WTC11 (cell line): ENCODE results near the gene ADAMTS7. TPM values are rescaled to one million over a fixed set of nuclear protein-coding genes. Genes with fewer than 3 reads are reported as not detected.
A peak's percentile ranks its signal among the peaks of the same experiment; 100 is the strongest.
"Not testable (repeated sequence)": the region's sequence is repeated elsewhere in the genome, so short reads cannot be mapped to it uniquely, and the experiment has no call there.

ENCODE experiments used
- ATAC-seq: fragments of 200-7000 bp; cut with Tn5 transposase; 2 replicates; pipeline ENCODE4 v1.10.0; 2021; ENCODE audit warnings: mild to moderate bottlenecking, moderate library complexity
- CTCF ChIA-PET: fragments of 300-600 bp; sonication (Branson Sonifier 250); formaldehyde crosslinking; loops from one replicate; lab custom pipeline; 2021; ENCODE audit warnings: antibody characterized with exemption; lab: Charles Lee
- POLR2A ChIA-PET: fragments of 350-600 bp; sonication (Branson Sonifier 250); formaldehyde crosslinking; loops from one replicate; lab custom pipeline; 2021; ENCODE audit warnings: antibody characterized with exemption; lab: Charles Lee
- DNase-seq: peaks from one replicate; pipeline ENCODE4 v3.0.0; 2021; ENCODE audit warnings: low spot score
- H3K27ac Mint-ChIP-seq: 2 replicates; pipeline ENCODE4 v1.8.0; 2021; ENCODE audit warnings: mixed read lengths
- H3K27me3 Mint-ChIP-seq: 2 replicates; pipeline ENCODE4 v1.8.0; 2021; ENCODE audit warnings: low read depth, mild to moderate bottlenecking, moderate library complexity, mixed read lengths
- H3K36me3 Mint-ChIP-seq: 2 replicates; pipeline ENCODE4 v1.8.0; 2021; ENCODE audit warnings: mixed read lengths
- H3K4me1 Mint-ChIP-seq: 2 replicates; pipeline ENCODE4 v1.8.0; 2022; ENCODE audit warnings: mixed read lengths
- H3K4me3 Mint-ChIP-seq: 2 replicates; pipeline ENCODE4 v1.8.0; 2021; ENCODE audit warnings: mild to moderate bottlenecking, moderate library complexity, mixed read lengths
- H3K9me3 Mint-ChIP-seq: 2 replicates; pipeline ENCODE4 v1.8.0; 2021; ENCODE audit warnings: mixed read lengths
- EMX1 ChIP-seq: fragments of 250-450 bp; sonication (Bioruptor Pico); IDR thresholded peaks from 2 replicates; pipeline ENCODE4 v1.8.0; 2021; ENCODE audit warnings: mild to moderate bottlenecking
- MXD4 ChIP-seq: fragments of 250-450 bp; sonication (Bioruptor Pico); IDR thresholded peaks from 2 replicates; pipeline ENCODE4 v1.8.0; 2021; ENCODE audit warnings: mild to moderate bottlenecking, moderate library complexity, borderline replicate concordance
- MYBL2 ChIP-seq: sonication (generic); formaldehyde crosslinking; IDR thresholded peaks from 2 replicates; pipeline ENCODE4 v1.8.1; 2023; ENCODE audit warnings: mild to moderate bottlenecking, moderate library complexity, missing genetic modification reagents
- NR2C2 ChIP-seq: sonication (generic); formaldehyde crosslinking; IDR thresholded peaks from 2 replicates; pipeline ENCODE4 v1.8.0; 2022; ENCODE audit warnings: mild to moderate bottlenecking, missing genetic modification reagents
- NR3C1 ChIP-seq: sonication (generic); formaldehyde crosslinking; conservative IDR thresholded peaks from 2 replicates; pipeline ENCODE4 v1.8.1; 2023; ENCODE audit warnings: low read depth, mild to moderate bottlenecking, missing genetic modification reagents
- PRRX2 ChIP-seq: fragments of 250-450 bp; sonication (Bioruptor Pico); IDR thresholded peaks from 2 replicates; pipeline ENCODE4 v1.8.0; 2021; ENCODE audit warnings: mild to moderate bottlenecking
- RORB ChIP-seq: fragments of 250-450 bp; sonication (Bioruptor Pico); IDR thresholded peaks from 2 replicates; pipeline ENCODE4 v1.9.0; 2021; ENCODE audit warnings: mild to moderate bottlenecking
- SMAD3 ChIP-seq: sonication (generic); formaldehyde crosslinking; IDR thresholded peaks from 2 replicates; pipeline ENCODE4 v1.8.0; 2022; ENCODE audit warnings: missing genetic modification reagents, mild to moderate bottlenecking, borderline replicate concordance
- SMAD4 ChIP-seq: sonication (generic); formaldehyde crosslinking; IDR thresholded peaks from 2 replicates; pipeline ENCODE4 v1.8.0; 2022; ENCODE audit warnings: mild to moderate bottlenecking, missing genetic modification reagents
- SP1 ChIP-seq: sonication (generic); formaldehyde crosslinking; conservative IDR thresholded peaks from 2 replicates; pipeline ENCODE4 v1.8.1; 2022; ENCODE audit warnings: missing genetic modification reagents
- ZNF396 ChIP-seq: fragments of 250-450 bp; sonication (Bioruptor Pico); IDR thresholded peaks from 2 replicates; pipeline ENCODE4 v1.8.0; 2021; ENCODE audit warnings: mild to moderate bottlenecking, moderate library complexity, borderline replicate concordance
- ZNF671 ChIP-seq: fragments of 250-450 bp; sonication (Bioruptor Pico); IDR thresholded peaks from 2 replicates; pipeline ENCODE4 v1.8.0; 2021; ENCODE audit warnings: mild to moderate bottlenecking
- total RNA-seq: library from RNA; stranded (reverse); gene quantifications from 3 replicates; pipeline ENCODE4 v1.2.3, GENCODE V29; 2021
- TF ChIP-seq, protein P1 (sequence below): sonication (generic); formaldehyde crosslinking; conservative IDR thresholded peaks from 2 replicates; pipeline ENCODE4 v1.8.1; 2023; ENCODE audit warnings: mild to moderate bottlenecking, low read depth, missing genetic modification reagents, moderate library complexity
- TF ChIP-seq, protein P2 (sequence below): sonication (generic); formaldehyde crosslinking; IDR thresholded peaks from 2 replicates; pipeline ENCODE4 v1.8.0; 2023; ENCODE audit warnings: mild to moderate bottlenecking, missing genetic modification reagents
- TF ChIP-seq, protein P3 (sequence below): sonication (generic); formaldehyde crosslinking; IDR thresholded peaks from 2 replicates; pipeline ENCODE4 v1.8.0; 2022; ENCODE audit warnings: mild to moderate bottlenecking, missing genetic modification reagents
- TF ChIP-seq, protein P4 (sequence below): sonication (generic); formaldehyde crosslinking; IDR thresholded peaks from 2 replicates; pipeline ENCODE4 v1.8.1; 2023; ENCODE audit warnings: mild to moderate bottlenecking, missing genetic modification reagents, moderate library complexity
- TF ChIP-seq, protein P5 (sequence below): fragments of 250-450 bp; sonication (Bioruptor Pico); IDR thresholded peaks from 2 replicates; pipeline ENCODE4 v1.9.0; 2021; ENCODE audit warnings: mild to moderate bottlenecking
- TF ChIP-seq, protein P6 (sequence below): sonication (generic); formaldehyde crosslinking; IDR thresholded peaks from 2 replicates; pipeline ENCODE4 v1.8.1; 2022; ENCODE audit warnings: mild to moderate bottlenecking, moderate library complexity, missing genetic modification reagents
- TF ChIP-seq, protein P7 (sequence below): fragments of 250-450 bp; sonication (Bioruptor Pico); conservative IDR thresholded peaks from 2 replicates; pipeline ENCODE4 v1.9.0; 2021; ENCODE audit warnings: mild to moderate bottlenecking
- TF ChIP-seq, protein P8 (sequence below): sonication (generic); formaldehyde crosslinking; conservative IDR thresholded peaks from 2 replicates; pipeline ENCODE4 v1.8.1; 2022; ENCODE audit warnings: mild to moderate bottlenecking, missing genetic modification reagents

ADAMTS7 gene
- total RNA-seq, 1 experiment from 2014 or later: 70.3 TPM

DNA sequence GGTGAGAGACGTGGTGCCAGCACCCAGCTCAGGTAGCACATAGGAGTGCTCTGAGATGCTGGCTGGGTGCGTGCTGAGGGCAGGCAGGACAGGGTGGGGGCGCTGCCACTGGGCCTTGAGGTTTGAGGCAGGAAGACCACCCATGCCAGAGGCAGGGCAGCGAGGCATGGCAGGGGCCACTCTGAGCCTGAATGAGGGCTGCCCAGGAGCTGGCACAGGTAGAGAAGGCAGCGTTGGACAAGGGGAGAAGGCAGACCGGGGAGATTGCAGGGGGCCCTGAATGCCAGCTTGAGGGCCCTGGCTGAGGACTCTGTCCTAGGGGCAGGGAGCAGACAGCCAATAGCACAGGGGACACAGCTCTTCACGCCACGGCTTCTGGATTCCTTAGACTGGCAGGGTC, 50.2 kb downstream of the ADAMTS7 start:
- TF ChIP-seq, protein P1, sequence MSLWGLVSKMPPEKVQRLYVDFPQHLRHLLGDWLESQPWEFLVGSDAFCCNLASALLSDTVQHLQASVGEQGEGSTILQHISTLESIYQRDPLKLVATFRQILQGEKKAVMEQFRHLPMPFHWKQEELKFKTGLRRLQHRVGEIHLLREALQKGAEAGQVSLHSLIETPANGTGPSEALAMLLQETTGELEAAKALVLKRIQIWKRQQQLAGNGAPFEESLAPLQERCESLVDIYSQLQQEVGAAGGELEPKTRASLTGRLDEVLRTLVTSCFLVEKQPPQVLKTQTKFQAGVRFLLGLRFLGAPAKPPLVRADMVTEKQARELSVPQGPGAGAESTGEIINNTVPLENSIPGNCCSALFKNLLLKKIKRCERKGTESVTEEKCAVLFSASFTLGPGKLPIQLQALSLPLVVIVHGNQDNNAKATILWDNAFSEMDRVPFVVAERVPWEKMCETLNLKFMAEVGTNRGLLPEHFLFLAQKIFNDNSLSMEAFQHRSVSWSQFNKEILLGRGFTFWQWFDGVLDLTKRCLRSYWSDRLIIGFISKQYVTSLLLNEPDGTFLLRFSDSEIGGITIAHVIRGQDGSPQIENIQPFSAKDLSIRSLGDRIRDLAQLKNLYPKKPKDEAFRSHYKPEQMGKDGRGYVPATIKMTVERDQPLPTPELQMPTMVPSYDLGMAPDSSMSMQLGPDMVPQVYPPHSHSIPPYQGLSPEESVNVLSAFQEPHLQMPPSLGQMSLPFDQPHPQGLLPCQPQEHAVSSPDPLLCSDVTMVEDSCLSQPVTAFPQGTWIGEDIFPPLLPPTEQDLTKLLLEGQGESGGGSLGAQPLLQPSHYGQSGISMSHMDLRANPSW (CRISPR knock-in tag): no peak
- TF ChIP-seq ZNF671 (CRISPR knock-in tag): no peak
- TF ChIP-seq, protein P2, sequence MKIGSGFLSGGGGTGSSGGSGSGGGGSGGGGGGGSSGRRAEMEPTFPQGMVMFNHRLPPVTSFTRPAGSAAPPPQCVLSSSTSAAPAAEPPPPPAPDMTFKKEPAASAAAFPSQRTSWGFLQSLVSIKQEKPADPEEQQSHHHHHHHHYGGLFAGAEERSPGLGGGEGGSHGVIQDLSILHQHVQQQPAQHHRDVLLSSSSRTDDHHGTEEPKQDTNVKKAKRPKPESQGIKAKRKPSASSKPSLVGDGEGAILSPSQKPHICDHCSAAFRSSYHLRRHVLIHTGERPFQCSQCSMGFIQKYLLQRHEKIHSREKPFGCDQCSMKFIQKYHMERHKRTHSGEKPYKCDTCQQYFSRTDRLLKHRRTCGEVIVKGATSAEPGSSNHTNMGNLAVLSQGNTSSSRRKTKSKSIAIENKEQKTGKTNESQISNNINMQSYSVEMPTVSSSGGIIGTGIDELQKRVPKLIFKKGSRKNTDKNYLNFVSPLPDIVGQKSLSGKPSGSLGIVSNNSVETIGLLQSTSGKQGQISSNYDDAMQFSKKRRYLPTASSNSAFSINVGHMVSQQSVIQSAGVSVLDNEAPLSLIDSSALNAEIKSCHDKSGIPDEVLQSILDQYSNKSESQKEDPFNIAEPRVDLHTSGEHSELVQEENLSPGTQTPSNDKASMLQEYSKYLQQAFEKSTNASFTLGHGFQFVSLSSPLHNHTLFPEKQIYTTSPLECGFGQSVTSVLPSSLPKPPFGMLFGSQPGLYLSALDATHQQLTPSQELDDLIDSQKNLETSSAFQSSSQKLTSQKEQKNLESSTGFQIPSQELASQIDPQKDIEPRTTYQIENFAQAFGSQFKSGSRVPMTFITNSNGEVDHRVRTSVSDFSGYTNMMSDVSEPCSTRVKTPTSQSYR (CRISPR knock-in tag): no peak
- TF ChIP-seq, protein P3, sequence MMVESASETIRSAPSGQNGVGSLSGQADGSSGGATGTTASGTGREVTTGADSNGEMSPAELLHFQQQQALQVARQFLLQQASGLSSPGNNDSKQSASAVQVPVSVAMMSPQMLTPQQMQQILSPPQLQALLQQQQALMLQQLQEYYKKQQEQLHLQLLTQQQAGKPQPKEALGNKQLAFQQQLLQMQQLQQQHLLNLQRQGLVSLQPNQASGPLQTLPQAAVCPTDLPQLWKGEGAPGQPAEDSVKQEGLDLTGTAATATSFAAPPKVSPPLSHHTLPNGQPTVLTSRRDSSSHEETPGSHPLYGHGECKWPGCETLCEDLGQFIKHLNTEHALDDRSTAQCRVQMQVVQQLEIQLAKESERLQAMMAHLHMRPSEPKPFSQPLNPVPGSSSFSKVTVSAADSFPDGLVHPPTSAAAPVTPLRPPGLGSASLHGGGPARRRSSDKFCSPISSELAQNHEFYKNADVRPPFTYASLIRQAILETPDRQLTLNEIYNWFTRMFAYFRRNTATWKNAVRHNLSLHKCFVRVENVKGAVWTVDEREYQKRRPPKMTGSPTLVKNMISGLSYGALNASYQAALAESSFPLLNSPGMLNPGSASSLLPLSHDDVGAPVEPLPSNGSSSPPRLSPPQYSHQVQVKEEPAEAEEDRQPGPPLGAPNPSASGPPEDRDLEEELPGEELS (CRISPR knock-in tag): no peak
- TF ChIP-seq NR2C2 (CRISPR knock-in tag): no peak
- no peak for TF ChIP-seq NR3C1 (CRISPR knock-in tag)
- TF ChIP-seq ZNF396 (CRISPR knock-in tag): no peak
- no peak for TF ChIP-seq SMAD3 (CRISPR knock-in tag)
- no peak for TF ChIP-seq MYBL2 (CRISPR knock-in tag)
- TF ChIP-seq, protein P4, sequence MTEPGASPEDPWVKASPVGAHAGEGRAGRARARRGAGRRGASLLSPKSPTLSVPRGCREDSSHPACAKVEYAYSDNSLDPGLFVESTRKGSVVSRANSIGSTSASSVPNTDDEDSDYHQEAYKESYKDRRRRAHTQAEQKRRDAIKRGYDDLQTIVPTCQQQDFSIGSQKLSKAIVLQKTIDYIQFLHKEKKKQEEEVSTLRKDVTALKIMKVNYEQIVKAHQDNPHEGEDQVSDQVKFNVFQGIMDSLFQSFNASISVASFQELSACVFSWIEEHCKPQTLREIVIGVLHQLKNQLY (CRISPR knock-in tag): no peak
- TF ChIP-seq RORB (CRISPR knock-in tag): no peak
- TF ChIP-seq SMAD4: no peak
- TF ChIP-seq MXD4 (CRISPR knock-in tag): no peak
- no peak for TF ChIP-seq SP1 (CRISPR knock-in tag)
- TF ChIP-seq PRRX2 (CRISPR knock-in tag): no peak
- TF ChIP-seq, protein P5, sequence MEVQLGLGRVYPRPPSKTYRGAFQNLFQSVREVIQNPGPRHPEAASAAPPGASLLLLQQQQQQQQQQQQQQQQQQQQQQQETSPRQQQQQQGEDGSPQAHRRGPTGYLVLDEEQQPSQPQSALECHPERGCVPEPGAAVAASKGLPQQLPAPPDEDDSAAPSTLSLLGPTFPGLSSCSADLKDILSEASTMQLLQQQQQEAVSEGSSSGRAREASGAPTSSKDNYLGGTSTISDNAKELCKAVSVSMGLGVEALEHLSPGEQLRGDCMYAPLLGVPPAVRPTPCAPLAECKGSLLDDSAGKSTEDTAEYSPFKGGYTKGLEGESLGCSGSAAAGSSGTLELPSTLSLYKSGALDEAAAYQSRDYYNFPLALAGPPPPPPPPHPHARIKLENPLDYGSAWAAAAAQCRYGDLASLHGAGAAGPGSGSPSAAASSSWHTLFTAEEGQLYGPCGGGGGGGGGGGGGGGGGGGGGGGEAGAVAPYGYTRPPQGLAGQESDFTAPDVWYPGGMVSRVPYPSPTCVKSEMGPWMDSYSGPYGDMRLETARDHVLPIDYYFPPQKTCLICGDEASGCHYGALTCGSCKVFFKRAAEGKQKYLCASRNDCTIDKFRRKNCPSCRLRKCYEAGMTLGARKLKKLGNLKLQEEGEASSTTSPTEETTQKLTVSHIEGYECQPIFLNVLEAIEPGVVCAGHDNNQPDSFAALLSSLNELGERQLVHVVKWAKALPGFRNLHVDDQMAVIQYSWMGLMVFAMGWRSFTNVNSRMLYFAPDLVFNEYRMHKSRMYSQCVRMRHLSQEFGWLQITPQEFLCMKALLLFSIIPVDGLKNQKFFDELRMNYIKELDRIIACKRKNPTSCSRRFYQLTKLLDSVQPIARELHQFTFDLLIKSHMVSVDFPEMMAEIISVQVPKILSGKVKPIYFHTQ (CRISPR knock-in tag): no peak
- TF ChIP-seq, protein P6, sequence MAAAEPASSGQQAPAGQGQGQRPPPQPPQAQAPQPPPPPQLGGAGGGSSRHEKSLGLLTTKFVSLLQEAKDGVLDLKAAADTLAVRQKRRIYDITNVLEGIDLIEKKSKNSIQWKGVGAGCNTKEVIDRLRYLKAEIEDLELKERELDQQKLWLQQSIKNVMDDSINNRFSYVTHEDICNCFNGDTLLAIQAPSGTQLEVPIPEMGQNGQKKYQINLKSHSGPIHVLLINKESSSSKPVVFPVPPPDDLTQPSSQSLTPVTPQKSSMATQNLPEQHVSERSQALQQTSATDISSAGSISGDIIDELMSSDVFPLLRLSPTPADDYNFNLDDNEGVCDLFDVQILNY (CRISPR knock-in tag): no peak
- TF ChIP-seq, protein P7, sequence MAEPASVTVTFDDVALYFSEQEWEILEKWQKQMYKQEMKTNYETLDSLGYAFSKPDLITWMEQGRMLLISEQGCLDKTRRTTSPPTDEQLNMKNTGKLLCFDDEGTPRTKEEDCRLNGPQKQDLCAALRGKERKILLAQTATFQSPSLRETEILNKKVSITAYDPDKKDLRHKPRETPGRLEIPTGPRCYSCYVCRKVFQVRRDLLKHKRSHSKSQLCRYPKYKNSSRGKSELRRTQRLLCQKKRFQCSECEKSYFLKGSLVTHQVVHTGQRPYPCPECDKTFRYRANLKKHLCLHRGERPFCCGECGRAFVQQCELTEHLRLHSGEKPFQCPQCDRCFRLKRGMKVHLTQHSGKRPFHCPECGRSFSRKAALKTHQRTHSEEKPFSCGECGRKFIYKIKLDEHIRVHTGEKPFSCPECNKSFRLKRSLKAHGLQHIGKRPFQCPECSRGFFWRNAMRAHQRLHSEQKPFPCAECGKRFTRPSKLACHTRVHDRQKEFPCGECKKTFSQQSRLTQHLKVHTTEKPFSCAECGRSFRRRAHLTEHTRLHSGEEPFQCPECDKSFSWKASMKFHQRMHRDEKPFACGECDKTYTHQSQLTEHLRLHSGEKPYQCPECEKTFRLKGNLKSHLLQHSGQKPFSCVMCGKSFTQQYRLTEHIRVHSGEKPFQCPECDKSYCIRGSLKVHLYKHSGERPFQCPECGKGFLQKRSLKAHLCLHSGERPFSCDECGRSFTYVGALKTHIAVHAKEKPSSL (CRISPR knock-in tag): no peak
- TF ChIP-seq, protein P8, sequence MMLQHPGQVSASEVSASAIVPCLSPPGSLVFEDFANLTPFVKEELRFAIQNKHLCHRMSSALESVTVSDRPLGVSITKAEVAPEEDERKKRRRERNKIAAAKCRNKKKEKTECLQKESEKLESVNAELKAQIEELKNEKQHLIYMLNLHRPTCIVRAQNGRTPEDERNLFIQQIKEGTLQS (CRISPR knock-in tag): no peak
- no peak for TF ChIP-seq EMX1
- H3K9me3 Mint-ChIP-seq: no peaks in the 10 kb centered on the region
- no peaks in the 10 kb centered on the region for H3K36me3 Mint-ChIP-seq
- H3K4me3 Mint-ChIP-seq: no peak overlapping the region
- POLR2A ChIA-PET: no interaction called here
- ATAC-seq: no peak
- H3K27ac Mint-ChIP-seq: no peak overlapping the region
- peaks cover 5% of the 10 kb centered on the region; the same call in 1 of the 2 replicates for H3K4me1 Mint-ChIP-seq
- peak; percentile 6 for DNase-seq
- no peaks in the 10 kb centered on the region for H3K27me3 Mint-ChIP-seq
- CTCF ChIA-PET: interaction anchor here (1.2 to 1.5 kb wide), 2 partner anchors 21 to 50 kb away, joined by 3 to 4 read pairs; partner anchors contain the start of gene ADAMTS7

DNA sequence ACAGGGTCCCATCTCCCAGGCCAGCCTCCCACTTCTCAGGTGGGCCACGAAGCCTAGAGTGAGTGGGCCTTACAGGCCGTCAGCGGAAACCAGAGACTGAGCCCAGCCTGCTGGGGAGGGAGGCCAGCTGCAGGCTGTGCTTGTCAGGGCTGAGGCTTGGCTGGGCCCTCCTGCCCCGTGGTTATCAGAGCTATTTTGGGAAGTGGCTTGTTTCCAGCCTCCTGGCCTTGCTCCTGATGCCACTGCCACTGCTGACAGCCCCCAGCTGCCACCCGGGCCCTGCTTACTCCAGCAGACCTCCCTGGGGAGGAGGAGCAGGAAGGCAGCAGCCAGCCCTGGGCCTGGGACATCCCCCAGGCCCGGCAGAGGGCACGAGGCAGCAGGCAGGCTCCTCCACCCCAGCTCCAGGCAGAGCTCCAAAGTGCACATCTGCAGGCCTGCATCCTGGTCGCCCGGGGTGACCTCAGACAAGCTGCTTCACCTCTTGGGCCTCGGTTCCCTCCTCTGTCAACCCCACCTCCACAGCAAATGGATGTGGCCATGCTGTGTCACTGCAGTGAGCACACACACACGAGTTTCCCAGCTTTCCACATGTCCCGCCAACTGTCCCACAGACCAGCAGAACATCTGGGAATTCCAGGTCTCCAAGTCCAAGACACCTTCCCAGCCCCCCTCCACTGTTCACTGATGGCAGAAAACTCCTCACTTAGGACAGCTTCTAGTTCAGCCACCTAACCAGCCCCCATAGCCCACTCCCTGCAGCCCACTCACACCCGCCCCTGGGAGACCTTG, 51.0 kb downstream of the ADAMTS7 start:
- POLR2A ChIA-PET, H3K36me3 Mint-ChIP-seq, H3K27me3 Mint-ChIP-seq, H3K4me3 Mint-ChIP-seq, DNase-seq, H3K4me1 Mint-ChIP-seq, H3K9me3 Mint-ChIP-seq, ATAC-seq: not testable (repeated sequence)
- 0 out of 2 replicates have a peak overlapping the region, but pooled peaks have one; percentile 63 for H3K27ac Mint-ChIP-seq
- CTCF ChIA-PET: interaction anchor here (1.2 kb wide), 1 partner anchor 50 kb away, joined by 4 read pairs; the partner anchor contains the start of gene ADAMTS7
